ENCODE data around the gene RRP8. TPM values are rescaled to one million over a fixed set of nuclear protein-coding genes. Genes with fewer than 3 reads are reported as not detected.
A peak's percentile ranks its signal among the peaks of the same experiment; 100 is the strongest.

The RRP8 gene
- total and polyA plus RNA-seq, 9 of the 15 experiments (the other 6 are each of a cell fraction or from before 2014, with no cell fraction given) = 5.7 to 47.3 (median 32.6) TPM

GRCh38 chr11:6569706-6570105 lies 33.7 kb downstream of the RRP8 start (continued):
- TF ChIP-seq PRDM10 (IDR thresholded peaks at IDR 0.05; ENCODE audit: partially characterized antibody) (peak; percentile 97), RB1 (IDR thresholded peaks at IDR 0.05; ENCODE audit: low read depth) (no peak), ARID1B (IDR thresholded peaks at IDR 0.05) (peak; percentile 36; the same call in 1 of the 2 replicates)

- peak overlapping the region; percentile 7; the same call in 1 of the 2 replicates for H2AFZ ChIP-seq (ENCODE audit: low read depth, low read length)
- in situ Hi-C loops (cut with MboI) = no loop called here
- FAIRE-seq = peak; percentile 98
- intact Hi-C loops (cut with micrococcal nuclease) = loop anchor here (2.0 kb wide), 2 partner anchors 34 to 38 kb away; partner anchors contain the start of genes ILK and RRP8
- no peak overlapping the region for H3K4me3 ChIP-seq
- H3K4me1 ChIP-seq (replicated peaks in 1 of 2; ENCODE audit: control insufficient read depth in 2 of 2, insufficient read depth in 2 of 2, low read length in 2 of 2) = peaks cover 41 to 54% of the 10 kb centered on the region in 2 experiments
- no peaks in the 10 kb centered on the region for H4K20me1 ChIP-seq (replicated peaks; ENCODE audit: control insufficient read depth, insufficient read depth, low read length)
- ChIA-PET CTCF (ENCODE audit: low intra/inter-chr PET ratio) (no interaction called here), POLR2A (interaction anchor here (0.6 to 2.6 kb wide), 12 partner anchors 12 to 177 kb away, joined by 3 to 19 read pairs (median 3); partner anchors contain the start of gene ILK)
- peak overlapping the region in 1 of 2 experiments; percentile 3; a peak in 1 of 4 replicates for H3K9ac ChIP-seq (ENCODE audit: insufficient read depth in 1 of 2, low read depth in 2 of 2, low read length in 2 of 2)
- ATAC-seq = peak; percentile 88
- DNase-seq (ENCODE audit: extremely low read depth in 1 of 4, low spot score in 3 of 4) = peak; percentile 83 to 94 (median 89)
- no peaks in the 10 kb centered on the region for H3K79me2 ChIP-seq (ENCODE audit: control insufficient read depth, insufficient read depth, low read length)
- no TSS peak for BruUV-seq (replicated peaks)
- no peaks in the 10 kb centered on the region for H3K36me3 ChIP-seq (ENCODE audit: control insufficient read depth, insufficient read depth, low read length)
- 28% methylated on average over 4 of the region's 4 CpGs for WGBS (ENCODE audit: insufficient coverage, low coverage, missing lambda C conversion rate)
- H3K4me2 ChIP-seq (ENCODE audit: insufficient read depth, low read length) = peak overlapping the region; percentile 30
- H3K9me3 ChIP-seq (replicated peaks; ENCODE audit: control insufficient read depth, insufficient read depth, low read depth, low read length) = no peaks in the 10 kb centered on the region
- no peaks in the 10 kb centered on the region for H3K27me3 ChIP-seq (ENCODE audit: control insufficient read depth in 2 of 2, insufficient read depth in 2 of 2, low read length in 2 of 2)
- peaks cover 8% of the 10 kb centered on the region for H3K9me1 ChIP-seq (ENCODE audit: control insufficient read depth, insufficient read depth, low read length)
- peak overlapping the region; percentile 61 for H3K27ac ChIP-seq (ENCODE audit: extremely low read depth, low read depth, low read length)
- TF ChIP-seq CEBPZ (IDR thresholded peaks at IDR 0.05; ENCODE audit: borderline replicate concordance, low read depth, low read length) = no peak
- TF ChIP-seq CSDE1 (IDR thresholded peaks at IDR 0.05) = no peak
- TF ChIP-seq BDP1 (IDR thresholded peaks at IDR 0.05; ENCODE audit: insufficient read depth, insufficient read length) = no peak
- no peak for TF ChIP-seq ZNF436 (CRISPR knock-in tag; IDR thresholded peaks at IDR 0.05)
- TF ChIP-seq HOXB6 (CRISPR knock-in tag; IDR thresholded peaks at IDR 0.05; ENCODE audit: borderline replicate concordance) = no peak
- no peak for TF ChIP-seq SP2 (IDR thresholded peaks at IDR 0.05; ENCODE audit: extremely low read depth, low read depth, low read length, poor library complexity, severe bottlenecking)
- no peak for TF ChIP-seq KHSRP (IDR thresholded peaks at IDR 0.05)
- 0 out of 2 replicates have a peak, but pooled peaks have one; percentile 29 for TF ChIP-seq SMAD4 (CRISPR knock-in tag; conservative IDR thresholded peaks at IDR 0.05)
Observed at GRCh38 chr11:6568191-6568918, 35.1 kb downstream of the RRP8 start.

Measured in K562 (cell line).